ENCODE data around the gene EIF1.
"Not testable (repeated sequence)": the region's sequence is repeated elsewhere in the genome, so short reads cannot be mapped to it uniquely, and the experiment has no call there.

Gene EIF1

DNA sequence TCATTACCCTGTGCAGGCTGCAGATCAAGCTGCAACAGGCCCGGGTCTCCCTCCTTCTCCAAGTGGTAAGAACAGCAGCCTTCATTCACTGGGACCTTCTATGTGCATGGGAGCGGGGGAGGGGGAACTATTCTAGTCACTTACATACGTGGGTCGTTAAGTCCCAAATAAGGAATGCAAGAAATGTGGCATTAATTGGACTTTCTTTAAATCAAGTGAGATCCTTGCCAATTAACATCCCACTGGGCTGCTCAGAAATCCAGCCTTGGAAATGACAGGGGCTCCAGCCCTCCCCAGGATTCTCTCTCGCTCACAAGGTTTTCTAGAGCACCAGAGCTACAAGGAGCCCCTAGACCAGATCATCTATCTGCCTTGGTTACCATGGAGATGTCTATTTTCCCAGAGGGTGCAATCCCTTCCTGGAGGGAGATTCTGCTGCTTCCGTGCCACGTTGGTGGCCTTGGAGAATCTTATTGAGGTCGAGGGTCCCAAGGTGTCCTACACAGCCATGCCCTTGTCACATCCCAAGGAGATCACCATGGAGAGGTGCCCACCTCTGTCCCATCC, 5.2 kb upstream of the EIF1 start:
- no peak overlapping the region for H3K4me3 ChIP-seq (ENCODE audit: low read depth, low read length)
- TF ChIP-seq, protein P1, sequence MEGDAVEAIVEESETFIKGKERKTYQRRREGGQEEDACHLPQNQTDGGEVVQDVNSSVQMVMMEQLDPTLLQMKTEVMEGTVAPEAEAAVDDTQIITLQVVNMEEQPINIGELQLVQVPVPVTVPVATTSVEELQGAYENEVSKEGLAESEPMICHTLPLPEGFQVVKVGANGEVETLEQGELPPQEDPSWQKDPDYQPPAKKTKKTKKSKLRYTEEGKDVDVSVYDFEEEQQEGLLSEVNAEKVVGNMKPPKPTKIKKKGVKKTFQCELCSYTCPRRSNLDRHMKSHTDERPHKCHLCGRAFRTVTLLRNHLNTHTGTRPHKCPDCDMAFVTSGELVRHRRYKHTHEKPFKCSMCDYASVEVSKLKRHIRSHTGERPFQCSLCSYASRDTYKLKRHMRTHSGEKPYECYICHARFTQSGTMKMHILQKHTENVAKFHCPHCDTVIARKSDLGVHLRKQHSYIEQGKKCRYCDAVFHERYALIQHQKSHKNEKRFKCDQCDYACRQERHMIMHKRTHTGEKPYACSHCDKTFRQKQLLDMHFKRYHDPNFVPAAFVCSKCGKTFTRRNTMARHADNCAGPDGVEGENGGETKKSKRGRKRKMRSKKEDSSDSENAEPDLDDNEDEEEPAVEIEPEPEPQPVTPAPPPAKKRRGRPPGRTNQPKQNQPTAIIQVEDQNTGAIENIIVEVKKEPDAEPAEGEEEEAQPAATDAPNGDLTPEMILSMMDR (IDR thresholded peaks at IDR 0.05; ENCODE audit: low read depth, low read length), result no peak

DNA sequence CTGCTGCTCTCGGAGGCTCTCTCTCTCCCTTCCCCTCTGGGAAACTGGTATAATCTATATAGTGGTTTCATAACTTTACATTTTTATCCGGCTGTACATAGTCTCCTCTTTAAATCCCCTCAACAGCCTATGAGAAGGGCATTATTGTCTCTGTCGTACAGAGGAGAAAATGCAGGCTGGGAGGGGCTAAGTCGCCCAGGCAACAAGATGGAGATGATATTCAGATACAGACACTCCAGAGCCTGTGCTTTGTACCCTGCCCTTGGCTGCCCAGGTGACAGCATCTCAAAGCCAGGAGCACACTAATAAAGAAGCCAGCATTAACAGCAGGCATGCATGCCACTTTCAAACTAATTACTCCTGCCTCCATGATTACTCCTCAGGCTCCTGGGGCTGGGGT, 4.7 kb upstream of the EIF1 start:
- H3K4me3 ChIP-seq (ENCODE audit: low read depth, low read length), result no peak overlapping the region
- TF ChIP-seq, protein P1 (IDR thresholded peaks at IDR 0.05; ENCODE audit: low read depth, low read length), result no peak

DNA sequence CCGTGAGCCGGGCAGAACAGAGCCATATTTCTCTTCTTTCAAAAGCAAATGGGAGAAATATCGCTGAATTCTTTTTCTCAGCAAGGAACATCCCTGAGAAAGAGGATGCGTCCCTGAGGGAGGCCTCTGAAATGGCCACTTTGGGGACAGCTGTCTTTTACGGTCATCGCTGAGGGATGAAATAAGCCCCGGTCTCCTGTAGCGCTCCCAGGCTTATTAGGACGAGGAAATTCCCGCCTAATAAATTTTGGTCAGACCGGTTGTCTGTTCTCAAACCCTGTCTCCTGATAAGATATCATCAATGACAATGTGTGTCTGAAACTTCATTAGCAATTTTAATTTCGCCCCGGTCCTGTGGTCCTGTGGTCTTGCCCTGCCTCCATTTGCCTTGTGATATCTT, 2.9 kb upstream of the EIF1 start:
- not testable (repeated sequence) for H3K4me3 ChIP-seq (ENCODE audit: low read depth, low read length)

DNA sequence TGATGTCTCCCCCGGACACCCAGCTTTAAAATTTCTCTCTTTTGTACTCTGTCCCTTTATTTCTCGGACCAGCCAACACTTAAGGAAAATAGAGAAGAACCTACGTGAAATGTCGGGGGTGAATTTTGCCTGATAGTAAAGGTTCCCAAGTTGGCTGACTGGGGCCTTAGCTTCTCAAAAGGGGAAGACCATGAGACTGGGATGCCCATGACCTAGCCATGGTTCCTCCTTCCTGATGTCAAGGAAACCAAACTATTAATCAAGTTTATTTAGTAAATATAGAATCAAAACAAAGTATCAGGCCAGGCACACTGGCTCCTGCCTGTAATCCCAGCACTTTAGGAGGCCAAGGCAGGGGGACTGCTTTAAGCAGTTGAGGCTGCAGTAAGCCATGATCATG, 2.4 kb upstream of the EIF1 start:
- TF ChIP-seq, protein P1 (IDR thresholded peaks at IDR 0.05; ENCODE audit: low read depth, low read length), result no peak
- H3K4me3 ChIP-seq (ENCODE audit: low read depth, low read length), result no peak overlapping the region

DNA sequence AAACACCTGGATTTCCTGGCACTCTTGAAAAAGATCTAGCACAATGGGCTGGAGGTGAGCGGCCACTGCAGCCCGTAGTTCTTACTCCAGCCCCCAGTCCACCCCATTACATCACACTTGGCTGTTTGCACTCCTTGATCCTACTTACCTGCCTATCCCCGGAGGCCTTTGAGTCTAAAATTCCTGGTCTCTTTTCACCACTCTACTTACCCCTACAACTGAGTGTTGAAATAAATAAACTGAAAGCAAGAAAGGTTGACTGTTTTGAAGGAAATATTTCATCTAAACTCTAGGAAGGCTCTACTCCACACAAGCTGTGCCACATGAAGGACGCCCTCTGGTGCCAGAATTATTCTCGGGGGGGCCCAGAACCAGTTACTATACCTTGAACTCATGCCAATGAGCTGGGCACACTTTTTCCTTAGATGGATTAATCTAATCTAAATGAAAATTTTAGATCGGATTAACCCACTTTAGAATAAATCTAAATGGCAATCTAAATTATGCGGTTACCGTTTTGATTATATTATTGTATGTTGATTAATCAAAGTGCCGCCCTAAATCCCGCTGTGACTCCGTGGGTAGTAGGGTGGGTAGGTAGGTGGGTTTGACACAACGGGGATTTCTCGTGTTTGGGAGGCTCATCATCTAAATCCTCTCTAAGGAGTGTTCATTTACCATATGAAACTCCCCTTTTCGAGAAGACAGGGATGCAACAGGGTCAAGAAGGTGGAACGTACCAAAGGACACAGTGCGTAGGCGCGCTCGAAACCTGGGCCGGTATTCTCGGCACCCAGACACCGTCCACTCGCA, 651 bp upstream of the EIF1 start:
- H3K4me3 ChIP-seq (ENCODE audit: low read depth, low read length), result peak overlapping the region; percentile 92
- TF ChIP-seq, protein P1 (IDR thresholded peaks at IDR 0.05; ENCODE audit: low read depth, low read length), result no peak

DNA sequence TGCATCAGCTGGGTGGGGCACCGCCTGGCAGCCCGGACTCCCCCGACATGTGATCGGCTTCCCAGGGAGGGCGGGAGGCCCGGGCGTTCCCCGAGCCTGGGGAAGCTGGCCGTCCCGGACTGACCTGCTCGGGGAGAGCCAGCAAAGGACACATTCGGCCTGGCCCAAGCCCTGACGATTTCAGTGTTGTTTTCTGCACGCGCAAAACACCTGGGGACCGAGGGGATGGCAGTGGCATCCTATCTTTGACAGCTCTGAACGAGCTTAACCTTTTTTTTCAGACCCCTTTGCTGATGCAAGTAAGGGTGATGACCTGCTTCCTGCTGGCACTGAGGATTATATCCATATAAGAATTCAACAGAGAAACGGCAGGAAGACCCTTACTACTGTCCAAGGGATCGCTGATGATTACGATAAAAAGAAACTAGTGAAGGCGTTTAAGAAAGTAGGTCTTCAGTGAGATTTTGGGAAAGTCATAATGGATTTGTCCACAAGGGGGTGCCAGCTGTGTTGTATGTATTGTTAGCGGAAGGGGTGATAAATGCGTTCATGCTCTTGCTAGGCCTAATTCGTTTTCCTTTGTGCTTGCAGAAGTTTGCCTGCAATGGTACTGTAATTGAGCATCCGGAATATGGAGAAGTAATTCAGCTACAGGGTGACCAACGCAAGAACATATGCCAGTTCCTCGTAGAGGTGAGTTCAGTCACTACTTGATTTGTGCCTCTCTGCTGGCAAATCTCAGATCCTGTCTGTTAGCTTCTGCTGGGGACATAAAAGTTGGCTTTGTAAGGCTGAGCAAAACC, 1.0 kb downstream of the EIF1 start:
- H3K4me3 ChIP-seq (ENCODE audit: low read depth, low read length), result peak overlapping the region; percentile 92
- TF ChIP-seq, protein P1 (IDR thresholded peaks at IDR 0.05; ENCODE audit: low read depth, low read length), result peak; percentile 56

DNA sequence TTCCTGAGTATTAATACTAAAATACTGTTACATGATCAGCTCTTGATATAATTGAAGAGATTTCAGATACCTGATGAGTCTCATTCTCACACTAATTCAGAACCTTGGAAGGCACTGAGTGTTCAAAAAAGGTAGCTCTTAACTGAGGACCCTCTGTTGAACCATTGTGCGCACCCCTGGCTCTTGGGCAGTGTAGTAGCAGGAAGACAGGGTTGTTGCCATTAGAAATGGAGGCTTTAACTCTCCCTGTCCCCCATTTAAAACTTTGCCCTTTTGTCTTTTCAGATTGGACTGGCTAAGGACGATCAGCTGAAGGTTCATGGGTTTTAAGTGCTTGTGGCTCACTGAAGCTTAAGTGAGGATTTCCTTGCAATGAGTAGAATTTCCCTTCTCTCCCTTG, 1.8 kb downstream of the EIF1 start:
- TF ChIP-seq, protein P1 (IDR thresholded peaks at IDR 0.05; ENCODE audit: low read depth, low read length), result no peak
- peak overlapping the region; percentile 92 for H3K4me3 ChIP-seq (ENCODE audit: low read depth, low read length)

Measured in WI38 (cell line).